Middle frontal gyrus (tissue), 1 donor: Measurements from ENCODE around the gene ANKDD1B.
A peak's percentile ranks its signal among the peaks of the same experiment; 100 is the strongest.
"Not testable (repeated sequence)": the region's sequence is repeated elsewhere in the genome, so short reads cannot be mapped to it uniquely, and the experiment has no call there.

Source experiments
- DNase-seq: peaks from one replicate; pipeline ENCODE4 v3.0.0-alpha.2; 2015; ENCODE audit warnings: low spot score; ENCODE audit errors: extremely low spot score

ANKDD1B gene

GRCh38 chr5:75660678-75661465, 49.6 kb downstream of the ANKDD1B start:
- no peak for DNase-seq

GRCh38 chr5:75662061-75662460, 50.8 kb downstream of the ANKDD1B start:
- no peak for DNase-seq

GRCh38 chr5:75663579-75664284, 52.5 kb downstream of the ANKDD1B start:
- DNase-seq = no peak

DNA sequence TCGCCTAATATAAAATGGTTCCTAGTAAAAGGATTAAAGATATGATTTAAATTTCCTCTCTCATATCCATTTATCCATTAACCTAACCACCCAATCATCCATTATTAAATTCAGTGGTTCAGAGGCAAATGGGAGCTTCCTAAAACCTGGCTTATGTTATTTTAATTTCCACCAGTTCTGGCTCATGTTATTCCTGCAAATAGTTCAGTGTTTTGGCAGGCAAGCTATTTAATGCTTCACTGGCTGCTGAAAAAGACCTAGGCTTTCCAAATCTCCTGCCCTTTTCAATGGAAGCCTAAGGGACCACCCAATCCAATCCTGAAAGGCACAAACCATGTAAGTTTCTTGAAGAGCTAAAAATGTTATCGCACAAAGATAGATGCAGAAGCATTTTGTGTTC, 53.7 kb downstream of the ANKDD1B start:
- no peak for DNase-seq

DNA sequence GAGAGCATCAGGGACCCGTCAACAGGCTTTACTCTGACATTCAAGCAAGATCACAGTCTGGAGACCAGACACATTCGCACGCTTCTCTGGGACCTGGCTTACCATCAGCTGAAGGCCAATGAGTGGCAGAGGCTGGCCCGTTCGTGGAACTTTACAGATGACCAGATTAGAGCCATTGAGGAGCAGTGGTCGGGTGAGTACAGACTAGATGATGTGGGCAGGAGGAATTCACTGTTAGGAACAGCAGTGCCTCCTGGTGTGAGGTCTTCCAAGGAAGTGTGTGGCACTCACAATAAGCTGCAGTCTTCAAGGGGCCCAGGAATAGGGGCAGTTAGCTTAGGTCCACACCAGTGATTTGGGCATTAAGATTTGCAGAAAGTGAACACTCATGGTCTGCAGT, 55.5 kb downstream of the ANKDD1B start:
- no peak for DNase-seq

DNA sequence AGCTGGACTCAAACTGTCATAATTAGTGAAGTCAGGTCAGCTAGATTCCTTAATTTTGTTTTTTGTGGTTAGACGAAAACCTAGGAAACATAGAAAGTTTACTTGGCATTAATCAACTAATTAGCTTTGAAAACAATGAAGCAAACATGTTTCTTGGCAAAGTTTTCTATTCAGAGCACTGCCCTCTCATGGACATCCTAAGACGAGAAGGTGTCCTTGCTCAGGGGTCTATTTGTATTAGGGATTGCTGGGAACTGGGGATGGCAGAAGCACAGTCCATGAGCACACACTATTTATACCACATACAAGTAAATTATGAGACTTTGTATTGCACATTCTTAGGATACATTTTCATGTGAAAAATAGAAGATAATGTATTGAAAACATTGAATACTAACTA, 56.3 kb downstream of the ANKDD1B start:
- no peak for DNase-seq

DNA sequence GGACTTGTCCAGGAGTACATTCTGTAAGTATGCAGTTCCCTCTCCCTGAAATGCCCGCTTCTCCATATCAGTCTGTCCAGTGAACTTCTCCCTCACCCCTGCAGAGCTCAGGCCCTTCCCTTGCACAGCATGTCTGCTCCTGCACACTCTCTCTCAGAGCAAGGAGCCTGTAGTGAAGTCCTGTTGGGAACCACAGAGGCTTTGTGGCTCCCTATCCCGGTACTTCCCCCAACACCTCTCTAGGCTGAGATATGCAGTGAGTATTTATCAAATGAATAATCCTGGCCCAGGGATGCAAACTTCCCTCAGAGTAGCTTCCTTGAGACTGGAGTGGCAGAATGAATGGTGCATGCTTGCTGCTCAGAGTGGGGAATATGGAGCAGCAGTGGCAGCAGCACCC, 57.2 kb downstream of the ANKDD1B start:
- no peak for DNase-seq

DNA sequence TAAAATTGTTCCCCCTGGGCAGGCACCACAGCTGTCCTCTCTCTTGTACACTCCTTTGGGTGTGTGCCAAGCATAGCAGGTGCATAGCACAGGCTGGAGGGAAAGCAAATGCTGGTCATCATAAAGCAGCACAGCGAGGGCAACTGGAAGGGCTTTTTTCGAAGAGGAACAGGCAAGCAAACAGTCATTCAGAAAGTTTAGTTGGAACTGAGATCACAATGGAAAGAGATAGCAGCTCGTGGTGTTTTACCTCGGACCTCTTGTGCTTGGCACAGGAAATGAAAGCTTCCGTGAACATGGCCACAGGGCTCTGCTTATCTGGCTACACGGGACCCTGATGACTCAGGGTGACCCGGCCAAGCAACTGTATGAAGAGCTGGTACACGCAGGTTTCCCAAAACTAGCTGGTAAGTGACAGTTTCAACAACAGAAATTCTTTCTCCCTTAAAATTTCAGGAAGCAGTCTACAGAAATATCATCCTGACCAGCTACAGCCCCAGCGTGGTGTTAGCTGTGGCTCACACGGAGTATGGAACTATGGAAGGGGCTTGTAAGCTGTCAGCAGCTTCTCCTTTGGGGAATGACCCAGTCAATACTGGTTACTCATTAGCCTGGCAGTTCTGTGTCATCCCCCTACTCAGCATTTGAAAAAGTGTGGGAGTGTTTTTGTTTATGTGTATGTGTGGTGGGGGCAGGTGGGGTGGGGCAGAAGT, 57.9 kb downstream of the ANKDD1B start:
- DNase-seq = no peak

DNA sequence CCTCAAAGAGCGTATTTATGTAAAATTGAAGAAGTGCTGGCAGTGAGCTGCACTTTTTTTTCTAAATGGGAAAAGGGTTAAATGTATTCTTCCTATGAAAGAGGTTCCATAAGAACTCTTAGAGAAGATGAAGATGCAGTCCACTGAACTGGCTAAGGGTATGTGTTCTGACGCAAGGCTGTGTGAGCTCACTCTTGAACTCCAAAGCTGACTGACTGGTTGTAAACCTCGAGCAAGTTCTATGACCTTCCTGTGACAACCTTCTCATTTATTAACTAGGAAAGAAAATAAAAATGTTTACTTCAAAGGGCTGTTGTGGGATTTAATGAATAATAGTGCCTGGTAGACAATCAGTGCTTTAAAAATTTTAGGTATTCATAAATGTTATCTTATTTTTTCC, 59.3 kb downstream of the ANKDD1B start:
- DNase-seq = no peak

- DNase-seq = no peak
These were observed 60.3 kb downstream of the ANKDD1B start for GRCh38 chr5:75671506-75671905.

DNA sequence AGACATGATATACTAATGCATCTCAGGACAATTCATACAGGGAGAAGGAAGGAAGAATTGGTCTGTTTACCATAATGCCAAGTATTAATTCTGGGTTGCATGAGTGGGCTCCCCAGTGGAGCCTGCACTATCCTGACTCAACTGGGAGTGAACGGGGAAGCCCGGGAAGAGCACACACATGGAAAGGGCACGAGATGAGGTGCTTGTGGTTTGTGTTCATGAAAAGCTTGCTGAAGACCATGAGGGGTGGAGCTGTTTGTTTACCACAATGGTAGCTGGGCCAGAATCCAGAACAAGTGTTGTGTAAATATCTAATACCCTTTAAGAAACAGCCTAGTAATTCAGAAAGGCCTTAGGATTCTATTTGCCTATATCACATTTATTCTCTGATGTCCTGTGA, 61.4 kb downstream of the ANKDD1B start:
- no peak for DNase-seq

DNA sequence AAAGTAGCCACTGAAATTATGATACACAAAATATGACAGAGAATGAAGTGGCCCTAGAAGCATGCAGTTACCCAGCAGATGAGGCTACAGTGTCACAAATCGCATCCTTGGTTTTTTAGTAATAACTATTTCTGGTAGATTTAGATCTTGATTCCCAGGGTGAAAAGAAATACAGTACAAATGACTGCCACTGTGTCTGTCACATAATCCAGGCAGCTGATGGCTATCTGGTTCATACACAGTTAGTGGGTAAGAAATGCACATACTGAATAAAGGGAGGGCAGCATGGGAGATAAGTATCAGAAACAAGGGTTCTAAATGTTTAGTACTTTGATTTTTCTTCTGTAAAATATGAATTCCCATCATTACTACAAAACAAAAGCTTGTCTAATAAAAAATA, 64.5 kb downstream of the ANKDD1B start:
- no peak for DNase-seq

GRCh38 chr5:75677607-75678006, 66.4 kb downstream of the ANKDD1B start:
- no peak for DNase-seq

GRCh38 chr5:75678155-75678554, 66.9 kb downstream of the ANKDD1B start:
- DNase-seq = no peak

DNA sequence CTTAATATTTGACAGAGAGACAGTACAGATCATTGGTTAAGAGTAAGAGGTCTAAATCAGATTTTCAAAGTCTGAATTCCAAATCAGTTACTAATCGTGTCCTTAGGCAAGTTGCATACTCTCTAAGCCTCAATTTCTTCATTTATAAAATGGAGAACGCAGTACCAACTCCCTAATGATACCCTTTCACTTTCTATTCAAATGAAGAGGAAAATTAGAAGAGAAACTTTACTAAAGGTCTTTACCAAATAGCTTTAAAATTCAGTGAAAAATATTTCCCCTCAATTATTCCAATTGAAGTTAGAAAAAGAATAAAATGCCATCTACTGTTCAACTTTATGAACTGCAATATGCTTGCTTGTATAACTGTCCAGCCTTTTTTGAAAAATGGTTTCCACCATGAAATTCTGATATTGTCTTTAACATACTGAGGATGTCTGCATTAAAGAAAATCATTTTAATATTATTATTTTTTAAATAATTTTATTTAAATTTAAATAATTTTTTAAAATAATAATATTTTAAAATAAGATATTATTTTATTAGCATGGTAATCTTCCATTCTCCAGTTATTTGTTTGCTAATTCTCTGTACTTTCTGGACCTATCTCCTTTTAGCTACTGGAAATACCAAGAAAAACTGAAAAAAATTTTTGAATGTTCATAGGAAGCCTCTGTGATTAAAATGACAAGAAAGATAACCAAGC, 70.0 kb downstream of the ANKDD1B start:
- DNase-seq = peak; percentile 31

GRCh38 chr5:75685141-75685540, 73.9 kb downstream of the ANKDD1B start:
- no peak for DNase-seq

DNA sequence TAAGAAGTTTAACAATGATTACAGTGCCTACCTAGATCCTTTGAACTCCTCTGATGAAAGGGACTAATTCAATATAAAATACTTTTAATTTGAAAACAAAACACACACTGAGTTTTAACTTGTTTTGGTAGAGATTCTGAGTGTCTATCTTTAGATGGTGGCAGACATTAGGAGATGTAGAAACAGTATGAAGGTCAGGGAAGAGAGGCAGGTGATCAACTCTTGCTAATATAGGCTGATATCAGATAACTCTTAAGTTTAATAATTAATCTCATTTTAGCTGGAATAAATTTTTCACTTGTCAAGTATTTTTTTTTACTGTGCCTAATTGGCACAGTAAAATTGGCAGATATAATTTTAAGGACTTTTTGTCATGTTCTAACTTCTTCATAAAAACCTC, 75.2 kb downstream of the ANKDD1B start:
- no peak for DNase-seq

DNA sequence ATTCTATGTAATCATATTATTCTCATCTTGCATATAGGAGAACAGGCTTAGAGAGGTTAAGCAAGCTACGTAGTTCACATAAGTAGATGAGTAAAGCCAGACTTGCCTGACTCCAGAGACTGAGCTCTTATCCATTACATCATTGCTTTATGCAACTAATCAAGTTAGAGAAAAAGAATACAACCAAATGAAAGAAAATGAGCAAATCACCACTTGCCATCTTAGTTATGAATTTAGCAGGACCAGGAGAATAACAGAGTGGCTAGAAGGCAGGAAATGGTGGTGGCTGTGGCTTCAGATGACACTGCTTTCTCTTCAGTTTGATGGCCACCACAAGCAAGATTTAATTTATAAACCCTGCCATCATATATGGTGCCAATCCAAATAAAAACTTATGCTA, 79.4 kb downstream of the ANKDD1B start:
- no peak for DNase-seq

GRCh38 chr5:75694781-75695180, 83.5 kb downstream of the ANKDD1B start:
- no peak for DNase-seq

DNA sequence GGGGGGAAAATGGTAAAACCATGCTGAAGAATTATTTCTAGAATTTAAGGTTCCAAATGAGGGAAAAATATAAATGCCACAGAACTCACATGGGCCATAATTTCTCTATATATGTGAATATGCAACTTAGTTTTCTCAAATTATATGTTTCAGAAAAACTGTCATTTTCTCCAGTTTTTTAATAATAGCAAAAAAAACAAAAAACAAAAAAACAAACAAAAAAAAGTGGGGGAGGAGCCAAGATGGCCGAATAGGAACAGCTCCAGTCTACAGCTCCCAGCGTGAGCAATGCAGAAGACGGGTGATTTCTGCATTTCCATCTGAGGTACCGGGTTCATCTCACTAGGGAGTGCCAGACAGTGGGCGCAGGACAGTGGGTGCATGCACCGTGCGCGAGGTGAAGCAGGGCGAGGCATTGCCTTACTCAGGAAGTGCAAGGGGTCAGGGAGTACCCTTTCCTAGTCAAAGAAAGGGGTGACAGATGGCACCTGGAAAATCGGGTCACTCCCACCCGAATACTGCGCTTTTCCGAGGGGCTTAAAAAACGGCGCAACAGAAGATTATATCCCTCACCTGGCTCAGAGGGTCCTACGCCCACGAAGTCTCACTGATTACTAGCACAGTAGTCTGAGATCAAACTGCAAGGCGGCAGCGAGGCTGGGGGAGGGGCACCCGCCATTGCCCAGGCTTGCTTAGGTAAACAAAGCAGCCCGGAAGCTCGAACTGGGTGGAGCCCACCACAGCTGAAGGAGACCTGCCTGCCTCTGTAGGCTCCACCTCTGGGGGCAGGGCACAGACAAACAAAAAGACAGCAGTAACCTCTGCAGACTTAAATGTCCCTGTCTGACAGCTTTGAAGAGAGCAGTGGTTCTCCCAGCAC, 84.5 kb downstream of the ANKDD1B start:
- DNase-seq = not testable (repeated sequence)

DNA sequence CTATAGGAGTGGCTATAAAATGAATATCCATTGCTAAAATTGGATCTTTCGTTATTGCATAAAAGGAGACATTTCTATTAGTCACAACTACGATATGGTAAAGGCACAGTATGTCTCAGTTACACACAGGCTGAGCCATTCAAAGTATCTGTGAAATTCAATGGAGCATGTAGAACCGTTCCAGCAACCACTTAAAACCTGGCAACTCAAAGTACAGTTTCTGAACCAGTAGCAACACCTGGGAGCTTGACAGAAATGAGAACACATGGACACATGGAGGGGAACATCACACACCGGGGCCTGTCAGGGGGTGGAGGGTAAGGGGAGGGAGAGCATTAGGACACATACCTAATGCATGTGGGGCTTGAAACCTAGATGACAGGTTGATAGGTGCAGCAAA, 90.6 kb downstream of the ANKDD1B start:
- DNase-seq = no peak
